ENCODE results near the gene SSB. TPM values are rescaled to one million over a fixed set of nuclear protein-coding genes. Genes with fewer than 3 reads are reported as not detected.
A peak's percentile ranks its signal among the peaks of the same experiment; 100 is the strongest.
"Not testable (repeated sequence)": the region's sequence is repeated elsewhere in the genome, so short reads cannot be mapped to it uniquely, and the experiment has no call there.

Gene SSB
- total RNA-seq, 1 donor from 2014 or later = 139 TPM

GRCh38 chr2:169757778-169758177 lies 40.9 kb upstream of the SSB start:
- no peak for TF ChIP-seq CTCF (IDR thresholded peaks at IDR 0.05; ENCODE audit: unreplicated experiment)
- H3K4me3 Mint-ChIP-seq (ENCODE audit: low read depth) = no peak overlapping the region
- no peaks in the 10 kb centered on the region for H3K27me3 Mint-ChIP-seq
- H3K36me3 Mint-ChIP-seq (ENCODE audit: insufficient read depth) = peaks cover 26% of the 10 kb centered on the region
- no peak overlapping the region for H3K27ac Mint-ChIP-seq
- peaks cover 14% of the 10 kb centered on the region for H3K4me1 Mint-ChIP-seq (ENCODE audit: low read depth)
- peaks cover 18% of the 10 kb centered on the region for H3K9me3 Mint-ChIP-seq (ENCODE audit: low read depth)
- DNase-seq (ENCODE audit: low spot score, unreplicated experiment) = no peak

- no peak for TF ChIP-seq CTCF (IDR thresholded peaks at IDR 0.05; ENCODE audit: unreplicated experiment)
- no peaks in the 10 kb centered on the region for H3K27me3 Mint-ChIP-seq
- peaks cover 14% of the 10 kb centered on the region for H3K4me1 Mint-ChIP-seq (ENCODE audit: low read depth)
- H3K36me3 Mint-ChIP-seq (ENCODE audit: insufficient read depth) = peaks cover 29% of the 10 kb centered on the region
- no peak overlapping the region for H3K27ac Mint-ChIP-seq
- H3K9me3 Mint-ChIP-seq (ENCODE audit: low read depth) = peaks cover 18% of the 10 kb centered on the region
- no peak for DNase-seq (ENCODE audit: low spot score, unreplicated experiment)
- H3K4me3 Mint-ChIP-seq (ENCODE audit: low read depth) = no peak overlapping the region
Observed at GRCh38 chr2:169759987-169760386, 38.7 kb upstream of the SSB start.

- DNase-seq (ENCODE audit: low spot score, unreplicated experiment); H3K27me3 Mint-ChIP-seq; H3K4me3 Mint-ChIP-seq (ENCODE audit: low read depth); H3K27ac Mint-ChIP-seq; H3K4me1 Mint-ChIP-seq (ENCODE audit: low read depth): not testable (repeated sequence)
- Mint-ChIP-seq H3K9me3 (ENCODE audit: low read depth) (peaks cover 18% of the 10 kb centered on the region), H3K36me3 (ENCODE audit: insufficient read depth) (peaks cover 27% of the 10 kb centered on the region)
Observed at GRCh38 chr2:169760798-169761197, 37.9 kb upstream of the SSB start.

- H3K9me3 Mint-ChIP-seq (ENCODE audit: low read depth) = peaks cover 16% of the 10 kb centered on the region
- H3K27ac Mint-ChIP-seq = peak overlapping the region; percentile 81
- no peaks in the 10 kb centered on the region for H3K27me3 Mint-ChIP-seq
- H3K4me1 Mint-ChIP-seq (ENCODE audit: low read depth) = peaks cover 5% of the 10 kb centered on the region
- TF ChIP-seq CTCF (IDR thresholded peaks at IDR 0.05; ENCODE audit: unreplicated experiment) = no peak
- DNase-seq (ENCODE audit: low spot score, unreplicated experiment) = no peak
- peaks cover 23% of the 10 kb centered on the region for H3K36me3 Mint-ChIP-seq (ENCODE audit: insufficient read depth)
- no peak overlapping the region for H3K4me3 Mint-ChIP-seq (ENCODE audit: low read depth)
Observed at GRCh38 chr2:169761251-169761969, 37.3 kb upstream of the SSB start.

- Mint-ChIP-seq H3K9me3 (ENCODE audit: low read depth) (peaks cover 15% of the 10 kb centered on the region), H3K27ac (peak overlapping the region; percentile 81), H3K27me3 (no peaks in the 10 kb centered on the region), H3K4me1 (ENCODE audit: low read depth) (peaks cover 5% of the 10 kb centered on the region), H3K4me3 (ENCODE audit: low read depth) (no peak overlapping the region), H3K36me3 (ENCODE audit: insufficient read depth) (peaks cover 23% of the 10 kb centered on the region)
- DNase-seq (ENCODE audit: low spot score, unreplicated experiment) = no peak
- TF ChIP-seq CTCF (IDR thresholded peaks at IDR 0.05; ENCODE audit: unreplicated experiment) = no peak
Observed at GRCh38 chr2:169761970-169762292, 36.7 kb upstream of the SSB start.

- no peak for DNase-seq (ENCODE audit: low spot score, unreplicated experiment)
- no peak overlapping the region for H3K27ac Mint-ChIP-seq
- H3K4me1 Mint-ChIP-seq (ENCODE audit: low read depth) = peaks cover 5% of the 10 kb centered on the region
- no peaks in the 10 kb centered on the region for H3K27me3 Mint-ChIP-seq
- peaks cover 14% of the 10 kb centered on the region for H3K36me3 Mint-ChIP-seq (ENCODE audit: insufficient read depth)
- H3K4me3 Mint-ChIP-seq (ENCODE audit: low read depth) = no peak overlapping the region
- TF ChIP-seq CTCF (IDR thresholded peaks at IDR 0.05; ENCODE audit: unreplicated experiment) = no peak
- H3K9me3 Mint-ChIP-seq (ENCODE audit: low read depth) = peaks cover 9% of the 10 kb centered on the region
Observed at GRCh38 chr2:169765523-169765922, 33.1 kb upstream of the SSB start.

Measured in progenitor cell of endocrine pancreas (in vitro differentiated cells).